SKM-1 (cell line): Measurements from ENCODE around the gene TNPO2.
A peak's percentile ranks its signal among the peaks of the same experiment; 100 is the strongest.
"Not testable (repeated sequence)": the region's sequence is repeated elsewhere in the genome, so short reads cannot be mapped to it uniquely, and the experiment has no call there.

Experiments
- DNase-seq: peaks from one replicate; lab custom pipeline; 2025; ENCODE audit not compliant: unreplicated experiment; lab: John Stamatoyannopoulos, UW

TNPO2 gene

DNA sequence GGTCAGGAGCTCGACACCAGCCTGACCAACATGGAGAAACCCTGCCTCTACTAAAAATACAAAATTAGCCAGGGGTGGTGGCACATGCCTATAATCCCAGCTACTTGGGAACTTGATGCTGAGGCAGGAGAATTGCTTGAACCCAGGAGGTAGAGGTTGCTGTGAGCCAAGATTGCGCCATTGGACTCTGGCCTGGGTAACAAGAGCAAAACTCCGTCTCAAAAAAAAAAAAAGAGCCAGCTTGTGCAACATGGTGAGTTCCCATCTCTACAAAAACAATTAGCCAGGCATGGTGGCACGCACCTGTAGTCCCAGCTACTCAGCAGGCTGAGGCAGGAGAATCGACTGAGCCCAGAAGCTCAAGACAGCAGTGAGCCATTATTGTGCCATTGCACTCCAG lies 45.7 kb downstream of the TNPO2 start:
- DNase-seq: not testable (repeated sequence)

DNA sequence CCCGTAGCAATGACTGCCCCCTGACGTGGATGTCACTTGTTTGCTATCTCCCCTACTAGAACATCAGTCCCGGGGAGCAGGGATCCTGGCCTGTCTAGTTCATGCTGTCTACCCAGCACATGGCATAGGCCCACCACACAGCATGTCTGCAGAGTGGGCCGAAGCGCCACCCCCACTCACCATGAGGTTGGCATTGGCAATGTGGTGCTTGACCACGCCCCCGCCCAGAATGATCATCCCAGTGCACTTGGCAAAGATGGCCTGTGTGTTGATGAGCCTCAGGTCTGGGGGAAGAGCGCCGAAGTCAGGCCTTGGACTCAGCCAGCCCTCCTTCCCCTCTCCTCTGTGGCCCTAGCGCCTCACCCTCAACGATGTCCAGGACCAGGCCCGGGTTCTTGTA lies 46.8 kb downstream of the TNPO2 start:
- no peak for DNase-seq

DNA sequence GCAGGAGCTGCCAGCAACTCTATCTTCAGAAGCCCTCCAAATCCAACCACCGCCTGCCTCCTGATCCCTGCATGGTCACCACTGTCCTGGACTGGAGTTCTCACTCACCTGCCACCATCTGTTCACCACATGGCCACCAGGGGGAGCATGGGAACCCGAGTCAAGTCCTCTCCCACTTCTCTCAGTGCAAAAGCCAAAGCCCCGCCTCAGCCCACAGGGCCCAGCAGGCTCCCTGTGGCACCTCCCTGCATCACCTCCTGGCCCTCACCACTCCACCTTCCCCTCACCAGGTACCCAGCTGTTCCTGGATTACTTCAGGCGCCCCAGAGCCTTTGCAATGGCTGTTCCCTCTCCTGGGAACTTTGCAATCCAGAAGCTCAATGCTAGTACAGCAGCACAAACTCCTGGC lies 47.3 kb downstream of the TNPO2 start:
- peak; percentile 59 for DNase-seq

DNA sequence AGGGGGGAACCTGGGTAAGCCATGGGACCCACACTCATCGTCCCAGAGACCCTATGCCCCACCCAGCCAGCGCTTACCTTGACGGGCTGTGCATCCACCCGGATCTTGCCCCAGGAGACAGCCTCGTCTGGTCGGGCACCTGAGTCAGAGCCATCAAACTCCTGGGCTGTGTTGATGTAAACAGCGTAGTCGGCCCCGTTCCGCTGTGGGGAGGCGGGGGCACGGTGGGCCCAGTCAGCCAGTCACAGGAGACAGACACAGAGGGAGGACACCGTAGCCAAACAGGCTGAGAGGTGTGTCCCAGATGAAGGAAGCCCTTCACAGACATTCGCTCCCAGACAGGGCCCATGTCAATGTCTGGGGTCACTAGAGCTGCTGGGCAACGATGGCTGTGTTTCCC lies 47.8 kb downstream of the TNPO2 start:
- DNase-seq: no peak

DNA sequence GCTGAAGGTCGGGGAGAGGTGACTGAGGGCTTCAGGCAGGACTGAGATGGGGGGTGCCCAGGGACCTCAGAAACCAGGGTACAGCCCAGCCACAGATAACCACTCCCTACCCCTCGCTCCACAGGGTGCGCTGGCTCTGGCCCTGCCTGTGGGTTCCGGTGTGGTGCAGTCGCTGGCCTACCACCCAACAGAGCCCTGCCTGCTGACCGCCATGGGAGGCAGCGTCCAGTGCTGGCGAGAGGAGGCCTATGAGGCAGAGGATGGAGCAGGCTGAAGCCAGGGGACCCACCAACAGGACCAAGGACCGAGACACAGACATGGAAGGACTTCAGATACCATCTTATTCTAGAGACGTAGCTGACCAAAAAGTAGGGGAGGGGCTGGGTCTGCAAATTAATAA lies 48.3 kb downstream of the TNPO2 start:
- no peak for DNase-seq

DNA sequence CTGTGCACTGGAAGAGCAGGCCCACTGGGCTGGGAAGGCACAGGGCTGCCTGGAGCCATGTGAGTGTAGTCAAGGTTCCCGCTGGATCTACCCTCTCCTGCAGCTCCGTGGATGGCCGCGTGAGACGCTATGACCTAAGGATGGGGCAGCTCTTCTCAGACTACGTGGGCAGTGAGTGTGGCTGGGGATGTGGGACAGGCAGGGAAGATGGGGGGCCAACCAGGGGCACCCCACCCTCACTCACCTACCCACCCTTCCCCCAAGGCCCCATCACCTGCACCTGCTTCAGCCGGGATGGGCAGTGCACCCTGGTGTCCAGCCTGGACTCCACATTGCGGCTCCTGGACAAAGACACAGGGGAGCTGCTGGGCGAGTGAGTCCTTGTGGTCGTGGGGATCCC lies 51.0 kb downstream of the TNPO2 start:
- no peak for DNase-seq

DNA sequence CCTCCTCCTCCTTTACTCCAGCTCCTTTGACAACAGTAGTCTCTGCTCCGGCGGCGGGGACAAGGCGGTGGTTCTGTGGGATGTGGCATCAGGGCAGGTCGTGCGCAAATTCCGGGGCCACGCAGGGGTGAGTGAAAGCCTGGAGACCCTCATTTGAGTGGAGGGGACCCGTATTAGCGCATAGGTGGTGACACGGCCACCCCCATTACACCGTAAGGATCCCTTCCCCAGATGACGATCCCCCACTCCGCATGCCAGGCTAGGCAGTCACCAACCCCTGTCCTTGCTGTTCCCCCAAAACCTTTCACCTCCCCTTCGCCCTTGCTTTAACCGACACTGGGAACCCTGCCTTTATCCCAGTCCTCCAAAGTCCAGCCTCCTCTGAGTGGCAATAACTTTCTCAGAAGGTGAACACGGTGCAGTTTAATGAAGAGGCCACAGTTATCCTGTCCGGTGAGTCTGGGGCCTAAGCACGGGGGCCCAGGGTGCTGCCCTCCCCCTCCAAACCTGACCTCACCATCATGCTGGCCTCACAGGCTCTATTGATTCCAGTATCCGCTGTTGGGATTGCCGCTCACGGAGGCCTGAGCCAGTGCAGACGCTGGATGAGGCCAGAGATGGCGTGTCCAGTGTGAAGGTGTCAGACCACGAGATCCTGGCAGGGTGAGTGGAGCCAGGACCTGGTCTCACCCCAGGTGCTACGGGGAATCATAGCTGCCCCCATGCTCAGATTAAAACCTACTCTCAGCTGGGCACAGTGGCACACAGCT lies 53.4 kb downstream of the TNPO2 start:
- DNase-seq: no peak

DNA sequence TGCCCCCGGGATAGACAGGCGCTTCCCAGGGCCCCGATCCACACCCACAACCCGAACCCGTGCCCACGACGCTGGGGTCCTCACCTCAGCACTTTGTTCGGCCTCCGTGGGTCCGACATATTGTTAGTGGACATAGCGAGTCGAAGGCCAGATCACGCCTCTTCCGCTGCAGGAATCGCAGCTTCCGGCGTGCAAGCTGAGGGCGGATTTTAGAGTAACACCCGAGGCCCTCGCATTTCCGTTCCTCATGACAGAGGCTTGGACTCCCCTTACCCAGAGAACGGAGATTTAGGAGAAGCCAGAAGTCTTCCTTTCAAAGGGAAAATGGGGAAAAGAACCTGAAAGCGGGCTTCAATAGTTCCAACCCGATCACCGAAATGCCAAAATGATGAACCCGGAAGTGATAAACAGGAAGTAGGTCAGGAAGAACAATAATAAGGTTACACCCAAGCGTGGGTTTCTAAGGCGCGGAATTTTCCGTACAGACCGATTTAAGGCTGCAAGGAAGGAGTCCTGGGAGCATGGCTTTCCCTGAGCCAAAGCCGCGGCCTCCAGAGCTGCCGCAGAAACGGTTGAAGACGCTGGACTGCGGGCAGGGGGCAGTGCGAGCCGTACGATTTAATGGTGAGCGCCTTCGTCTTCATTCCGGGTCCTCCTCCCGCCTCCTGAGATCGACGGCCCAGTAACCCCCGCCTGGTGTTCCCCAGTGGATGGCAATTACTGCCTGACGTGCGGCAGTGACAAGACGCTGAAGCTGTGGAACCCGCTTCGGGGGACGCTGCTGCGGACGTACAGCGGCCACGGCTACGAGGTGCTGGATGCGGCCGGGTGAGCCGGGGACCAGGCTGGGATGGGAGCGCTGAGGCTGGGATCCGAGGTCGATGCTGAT lies 54.2 kb downstream of the TNPO2 start:
- DNase-seq: peak; percentile 83

DNA sequence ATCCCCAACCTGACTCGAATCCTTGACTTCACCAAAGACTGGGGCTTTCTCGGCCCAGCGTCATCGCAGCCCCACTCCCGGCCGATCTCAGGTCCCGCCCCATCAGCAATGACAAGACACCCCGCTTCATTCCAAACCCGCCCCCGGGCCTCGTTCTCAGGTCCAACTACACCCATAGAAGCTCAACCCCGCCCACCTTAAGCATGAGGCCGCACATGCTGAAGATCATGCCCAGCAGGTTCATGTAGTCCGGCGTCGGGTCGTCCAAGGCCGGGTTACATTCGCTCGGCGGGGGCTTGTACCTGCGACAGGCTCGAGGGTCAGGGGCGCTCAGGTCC lies 54.8 kb downstream of the TNPO2 start:
- no peak for DNase-seq

DNA sequence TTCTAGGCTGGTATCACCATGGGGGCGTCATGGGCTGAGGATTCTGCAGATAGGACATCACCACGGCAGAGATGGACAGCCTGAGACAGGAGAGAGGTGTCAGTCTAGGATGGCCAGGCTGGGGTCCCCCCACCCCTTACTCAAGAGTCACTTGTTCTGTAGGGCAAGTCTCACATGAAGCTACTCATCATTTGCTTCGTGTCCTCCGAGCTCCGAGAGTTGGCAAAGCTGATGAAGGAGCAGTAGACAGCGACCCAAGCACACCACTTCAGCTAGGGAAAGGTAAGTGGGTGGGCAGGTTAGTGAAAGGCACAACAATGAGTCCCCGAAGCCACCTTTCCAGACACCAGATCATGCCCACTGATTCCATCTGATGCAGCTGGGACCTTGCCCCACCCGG lies 55.4 kb downstream of the TNPO2 start:
- no peak for DNase-seq

DNA sequence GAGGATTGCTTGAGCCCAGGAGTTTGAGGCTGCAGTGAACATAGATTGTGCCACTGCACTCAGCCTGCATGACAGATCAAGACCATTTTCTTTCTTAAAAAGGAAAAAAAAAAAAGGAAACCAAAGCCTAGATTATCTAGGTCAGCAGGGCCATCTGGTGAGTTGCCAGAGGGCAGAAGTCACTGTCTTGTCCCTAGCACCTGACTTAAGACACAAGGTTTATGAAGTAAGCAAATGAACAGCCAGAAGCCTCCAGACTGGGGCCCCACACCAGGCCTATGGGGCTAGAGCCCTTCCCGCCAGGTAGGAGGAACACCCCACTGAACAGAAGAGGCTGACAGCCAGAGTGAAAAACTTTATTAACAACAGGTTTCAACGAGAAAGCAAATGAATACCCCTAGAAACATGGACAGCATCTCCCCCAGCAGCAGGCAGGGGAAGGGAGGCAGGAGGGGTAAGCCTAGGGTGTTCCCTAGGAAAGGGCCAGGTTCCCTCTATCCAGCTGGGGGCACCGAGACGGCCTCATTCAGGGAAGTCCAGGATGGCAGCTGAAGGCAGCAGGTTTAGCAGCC lies 55.9 kb downstream of the TNPO2 start:
- DNase-seq: no peak

DNA sequence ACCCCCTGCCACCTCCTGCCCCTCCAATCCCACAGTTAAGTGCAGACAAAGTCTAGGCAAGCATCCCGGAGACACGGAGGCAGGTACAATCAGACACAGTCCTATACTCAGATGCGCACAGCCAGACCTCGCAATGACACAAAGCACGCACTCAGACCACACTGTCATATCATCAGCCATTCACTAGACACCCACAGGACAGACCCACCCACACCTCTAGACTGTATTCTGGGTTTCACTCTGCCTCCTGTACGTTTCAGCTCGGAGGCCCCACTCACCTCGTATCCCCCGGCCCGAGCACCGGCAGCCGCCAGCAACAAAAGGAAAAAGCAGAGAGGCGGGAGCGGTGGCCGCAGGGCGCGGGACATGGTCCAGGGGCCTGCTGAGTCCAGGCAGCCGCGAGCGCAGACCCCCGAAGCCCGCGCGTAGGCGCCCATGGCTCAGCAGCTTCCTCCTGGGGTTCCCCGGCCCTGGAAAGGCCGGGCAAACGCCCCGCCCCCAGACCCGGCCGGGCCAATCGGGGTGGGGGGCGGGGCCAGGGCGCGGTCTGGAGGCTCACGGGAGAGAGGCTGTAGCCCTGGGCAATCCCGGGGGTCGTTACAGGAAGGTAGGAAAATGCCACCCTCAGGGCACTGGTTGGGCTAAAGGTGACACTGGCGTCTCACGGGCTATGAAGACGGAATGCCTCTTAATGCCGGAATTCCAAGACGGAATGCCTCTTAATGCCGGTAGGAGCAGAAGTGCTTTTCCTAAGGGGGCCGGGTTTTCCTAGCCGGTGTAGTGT lies 57.3 kb downstream of the TNPO2 start, which contains the start of the genes MAN2B1 and WDR83:
Gene MAN2B1 (minus strand): TSS at position 478 of the 784 bp plus-strand sequence. CDS start 41 bp downstream, at position 437.
Gene WDR83 (plus strand): TSS at position 543 of the 784 bp plus-strand sequence. CDS start 2,984 bp downstream, outside the sequence.
- DNase-seq: peak; percentile 73

DNA sequence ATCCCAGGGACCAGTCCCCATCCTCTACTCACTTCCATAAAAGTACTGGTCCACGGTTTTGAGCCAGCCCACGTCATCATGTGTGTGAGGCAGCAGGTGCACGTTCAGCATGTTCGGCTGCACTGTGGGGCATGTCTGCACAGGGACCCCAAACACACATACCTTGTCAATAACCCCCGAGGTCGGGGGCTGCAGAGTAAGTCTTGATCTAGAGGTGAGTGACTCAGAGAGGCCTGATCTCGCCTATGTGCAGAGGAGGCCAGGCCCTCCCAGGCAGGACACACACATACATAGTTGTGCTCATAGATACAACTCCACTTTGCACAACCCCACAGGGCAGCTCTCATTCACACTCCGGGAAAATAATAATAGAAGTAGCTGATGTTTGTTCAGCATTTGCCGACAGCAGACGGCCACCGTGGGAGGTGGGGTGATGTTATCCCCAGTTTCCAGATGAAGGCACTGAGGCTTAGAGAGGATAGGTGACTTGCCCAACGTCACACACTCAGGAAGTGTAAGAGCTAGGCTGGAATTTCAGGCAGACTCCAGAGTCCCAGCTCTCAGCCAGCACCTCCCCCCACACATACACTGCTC lies 58.0 kb downstream of the TNPO2 start:
- no peak for DNase-seq

DNA sequence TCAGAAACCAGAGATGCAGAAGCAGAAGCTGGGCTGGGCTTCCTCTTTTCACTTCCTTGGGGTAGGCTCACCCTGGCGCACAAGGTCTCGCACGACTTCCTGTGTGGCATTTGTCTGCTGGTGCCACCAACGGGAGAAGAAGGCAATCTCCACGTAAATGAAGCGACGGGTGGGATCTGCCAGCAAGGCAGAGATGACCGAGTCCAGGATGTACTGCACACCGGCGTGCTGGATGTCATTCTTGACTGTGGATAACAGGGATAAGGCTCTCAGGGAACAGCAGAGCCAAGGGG lies 58.5 kb downstream of the TNPO2 start:
- peak; percentile 85 for DNase-seq

DNA sequence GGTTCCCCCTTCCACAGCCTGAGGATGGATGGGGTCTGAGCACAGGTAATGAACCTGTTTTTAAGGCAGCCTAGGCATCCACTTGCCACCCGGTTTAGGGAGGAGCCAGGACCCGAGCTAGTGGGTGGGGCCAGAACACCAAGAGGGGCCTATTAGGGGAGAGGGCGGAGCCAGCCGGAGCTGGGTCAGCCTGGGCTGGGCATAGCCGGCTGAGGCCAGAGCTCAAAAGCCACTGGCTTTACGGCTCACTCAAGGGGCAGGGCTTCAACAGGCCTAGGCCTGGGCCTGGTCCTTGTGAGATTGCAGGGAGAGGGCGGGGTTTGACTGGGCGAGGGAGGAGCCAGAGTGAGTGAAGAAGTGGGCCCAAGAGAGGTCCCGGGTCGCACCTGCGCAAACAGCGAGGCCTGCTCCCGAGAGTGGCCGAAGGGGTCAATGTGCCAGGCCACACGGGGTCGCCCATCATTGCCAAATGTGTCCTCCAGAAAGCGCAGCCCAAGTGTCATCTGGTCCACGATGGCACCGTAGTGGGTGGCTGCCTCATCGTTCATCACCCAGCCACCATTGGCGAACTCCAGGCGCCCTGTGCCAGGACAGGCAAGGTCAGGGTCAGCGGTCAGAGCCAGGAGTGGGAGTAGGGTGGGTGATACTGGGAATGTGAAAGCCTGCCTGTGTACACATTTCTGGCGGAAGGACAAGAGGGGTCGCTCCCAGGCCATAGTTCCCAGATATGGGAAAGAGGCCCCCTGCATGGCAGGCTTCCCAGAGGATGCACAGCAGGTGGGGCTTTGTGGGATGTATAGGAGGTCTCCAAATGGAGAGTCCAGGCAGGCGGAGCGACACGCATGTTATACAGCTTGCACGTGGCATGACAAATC lies 59.1 kb downstream of the TNPO2 start:
- no peak for DNase-seq

DNA sequence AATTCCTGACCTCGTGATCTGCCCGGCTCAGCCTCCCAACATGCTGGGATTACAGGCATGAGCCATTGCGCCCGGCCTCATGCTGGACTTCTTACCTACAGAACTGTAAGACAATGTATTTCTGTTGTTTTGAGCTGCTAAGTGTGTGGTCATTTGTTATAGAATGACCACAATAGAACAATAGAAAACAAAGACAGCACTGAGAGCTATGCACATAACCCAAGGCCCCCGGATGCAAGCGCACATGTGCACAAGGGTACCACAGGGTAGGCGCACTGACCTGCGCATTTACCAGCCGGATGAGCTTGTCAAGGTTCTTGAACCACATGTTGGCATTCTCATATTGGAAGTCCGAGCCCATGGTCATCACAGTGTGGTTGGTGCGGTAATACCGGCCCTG lies 62.8 kb downstream of the TNPO2 start:
- no peak for DNase-seq

DNA sequence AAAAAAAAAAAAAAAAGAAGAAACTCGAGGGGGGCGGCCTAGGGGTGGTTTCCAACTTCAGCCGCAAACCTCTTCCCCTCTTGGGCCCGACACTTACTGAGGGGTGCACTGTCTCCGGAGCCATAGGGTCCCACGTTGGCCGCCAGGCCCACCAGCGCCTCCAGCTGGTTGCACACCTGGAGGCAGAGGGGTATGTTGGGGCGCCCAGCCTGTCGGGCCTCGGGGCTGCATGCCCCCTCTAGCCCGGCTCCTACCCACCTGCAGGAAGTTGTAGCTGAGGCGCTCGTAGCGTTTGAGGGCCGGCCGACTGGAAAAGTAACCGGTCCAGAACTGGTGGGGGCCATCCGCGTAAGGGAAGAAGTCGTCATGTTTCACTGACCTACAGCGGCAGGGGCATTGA lies 65.8 kb downstream of the TNPO2 start:
- no peak for DNase-seq

DNA sequence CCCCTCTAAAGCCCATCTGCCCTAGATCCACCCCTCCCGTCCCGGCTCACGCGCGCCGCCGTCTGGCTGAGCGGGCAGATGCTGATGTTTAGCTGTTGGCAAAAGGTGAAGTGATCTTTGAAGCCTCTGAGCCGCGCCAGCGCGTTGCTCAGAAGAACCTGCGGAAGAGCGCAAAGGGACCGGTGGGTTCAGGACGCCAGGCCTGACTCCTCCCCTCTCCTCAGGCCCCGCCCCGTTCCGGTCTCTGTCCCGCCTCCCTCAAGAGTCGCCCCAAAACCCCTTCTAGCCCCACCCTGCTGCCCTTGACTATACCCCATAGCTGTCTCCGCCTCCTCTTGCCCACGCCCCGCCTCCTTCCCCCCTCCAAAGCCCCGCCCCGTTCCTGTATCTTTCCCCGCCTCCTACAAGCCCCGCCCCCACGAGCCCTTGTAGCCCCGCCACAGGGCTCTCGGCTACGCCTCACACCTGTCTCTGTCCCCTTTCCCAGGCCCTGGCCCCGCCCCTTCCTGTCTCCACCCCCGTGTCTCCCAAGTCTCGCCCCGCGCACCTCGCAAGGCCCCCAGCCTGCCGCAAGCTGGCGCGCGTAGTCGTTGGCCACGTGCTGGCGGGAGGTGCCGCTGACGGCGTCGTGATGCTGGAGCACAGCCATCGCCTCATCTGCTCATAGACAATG lies 66.7 kb downstream of the TNPO2 start:
- DNase-seq: no peak

DNA sequence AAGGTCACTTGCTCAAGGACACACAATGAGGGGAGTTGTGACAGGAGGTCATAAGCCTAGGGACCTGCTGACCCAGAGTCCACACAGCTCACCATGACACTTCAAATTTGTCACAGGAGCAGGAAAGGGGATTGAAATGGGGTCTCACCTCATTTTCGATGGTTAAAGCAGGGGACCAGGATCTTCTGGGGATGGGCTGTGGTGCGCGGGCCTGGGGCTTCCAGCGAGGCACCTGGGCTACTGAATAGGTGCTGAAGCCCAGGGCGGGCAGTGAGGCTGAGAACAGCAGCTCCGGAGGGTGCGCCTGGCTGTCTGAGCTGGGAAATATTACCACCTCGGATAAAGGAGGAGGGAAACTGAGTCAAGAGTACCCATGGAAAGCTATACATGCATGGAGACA lies 68.2 kb downstream of the TNPO2 start:
- DNase-seq: no peak
